Measurements from ENCODE around the gene PHF2.

The PHF2 gene

GRCh38 chr9:93624977-93625376 is 48.6 kb downstream of the PHF2 start:
- H3K4me3 ChIP-seq (ENCODE audit: low read depth, low read length) = no peak overlapping the region

GRCh38 chr9:93629920-93630319 is 53.5 kb downstream of the PHF2 start:
- no peak overlapping the region for H3K4me3 ChIP-seq (ENCODE audit: low read depth, low read length)
- no peak for TF ChIP-seq CTCF (IDR thresholded peaks at IDR 0.05; ENCODE audit: low read depth, low read length)

More at GRCh38 chr9:93624977-93625376, 48.6 kb downstream of the PHF2 start:
- no peak for TF ChIP-seq CTCF (IDR thresholded peaks at IDR 0.05; ENCODE audit: low read depth, low read length)

GRCh38 chr9:93630806-93631411 is 54.5 kb downstream of the PHF2 start:
- no peak overlapping the region for H3K4me3 ChIP-seq (ENCODE audit: low read depth, low read length)
- no peak for TF ChIP-seq CTCF (IDR thresholded peaks at IDR 0.05; ENCODE audit: low read depth, low read length)

GRCh38 chr9:93633492-93634221 is 57.3 kb downstream of the PHF2 start:
- no peak for TF ChIP-seq CTCF (IDR thresholded peaks at IDR 0.05; ENCODE audit: low read depth, low read length)
- no peak overlapping the region for H3K4me3 ChIP-seq (ENCODE audit: low read depth, low read length)

GRCh38 chr9:93634311-93635185 is 58.2 kb downstream of the PHF2 start:
- H3K4me3 ChIP-seq (ENCODE audit: low read depth, low read length) = no peak overlapping the region
- TF ChIP-seq CTCF (IDR thresholded peaks at IDR 0.05; ENCODE audit: low read depth, low read length) = no peak

- TF ChIP-seq CTCF (IDR thresholded peaks at IDR 0.05; ENCODE audit: low read depth, low read length) = no peak
- H3K4me3 ChIP-seq (ENCODE audit: low read depth, low read length) = no peak overlapping the region
These were observed 59.1 kb downstream of the PHF2 start for GRCh38 chr9:93635186-93636107.
